A549 (cell line): ENCODE data around the gene WDR45. TPM values are rescaled to one million over a fixed set of nuclear protein-coding genes. Genes with fewer than 3 reads are reported as not detected.
A peak's percentile ranks its signal among the peaks of the same experiment; 100 is the strongest.

Experiments
- ATAC-seq, 2 experiments: fragments of 200-7000 bp in 1 of 2; fragments of >200 bp in 1 of 2; cut with Nextera tagmentation in 1 of 2; cut with Tn5 transposase in 1 of 2; 3 replicates each; pipeline versions ENCODE4 v1.8.0 to v1.9.1; 2018 to 2020; ENCODE audit warnings: mild to moderate bottlenecking in 1 of 2, moderate library complexity in 1 of 2
- CTCF ChIA-PET: fragments of 300-600 bp; sonication (Branson Sonifier 250); formaldehyde crosslinking; extraction: SDS; loops from one replicate; lab custom pipeline; 2021; ENCODE audit warnings: antibody characterized with exemption, inconsistent platforms; lab: Yijun Ruan, JAX
- POLR2A ChIA-PET: fragments of 350-600 bp; formaldehyde crosslinking; extraction: SDS; loops from one replicate; lab custom pipeline; 2021; ENCODE audit warnings: antibody characterized with exemption, inconsistent platforms; lab: Yijun Ruan, JAX
- DNase-seq, 2 experiments: peaks; one replicate each; pipeline versions ENCODE4 v3.0.0 to v3.0.0-alpha.2; 2011 to 2016; ENCODE audit warnings: low read depth in 1 of 2, low spot score in 1 of 2
- FAIRE-seq: peaks from 2 replicates; lab custom pipeline; 2011; peaks lifted over from hg19 to GRCh38; lab: Jason Lieb, UNC
- H3K27ac ChIP-seq, 2 experiments: fragments of >200 bp; sonication (Bioruptor Twin); formaldehyde crosslinking; 3 replicates each; pipeline ENCODE4 v1.5.1; 2016 to 2017
- H3K4me1 ChIP-seq: fragments of >200 bp; sonication (Bioruptor Twin); formaldehyde crosslinking; 3 replicates; pipeline ENCODE4 v1.6.1; 2016
- H3K4me2 ChIP-seq: fragments of >200 bp; sonication (Bioruptor Twin); formaldehyde crosslinking; 3 replicates; pipeline ENCODE4 v1.6.1; 2016
- H3K4me3 ChIP-seq: fragments of >200 bp; sonication (Bioruptor Twin); formaldehyde crosslinking; 3 replicates; pipeline ENCODE4 v1.5.1; 2016
- H3K9me3 ChIP-seq: fragments of >200 bp; sonication (Bioruptor Twin); formaldehyde crosslinking; 3 replicates; pipeline ENCODE4 v1.6.1; 2016
- CBX2 ChIP-seq: fragments of 200-600 bp; sonication (generic); IDR thresholded peaks from 2 replicates; pipeline ENCODE4 v1.6.1; 2016; ENCODE audit warnings: low read depth, mild to moderate bottlenecking, borderline replicate concordance
- CHD4 ChIP-seq: fragments of 200-600 bp; sonication (generic); IDR thresholded peaks from 2 replicates; pipeline ENCODE4 v1.6.1; 2016; ENCODE audit warnings: antibody characterized with exemption, mild to moderate bottlenecking, borderline replicate concordance
- EHF ChIP-seq: fragments of 250-450 bp; sonication (Bioruptor Pico); IDR thresholded peaks from 2 replicates; pipeline ENCODE4 v1.5.0; 2020; ENCODE audit warnings: mild to moderate bottlenecking
- EHMT2 ChIP-seq: fragments of 200-600 bp; sonication (generic); IDR thresholded peaks from 2 replicates; pipeline ENCODE4 v1.6.1; 2016; ENCODE audit warnings: antibody characterized with exemption, low read depth, mild to moderate bottlenecking, moderate library complexity
- EP300 ChIP-seq, 2 experiments: fragments of >200 bp; sonication (Bioruptor Twin); formaldehyde crosslinking; IDR thresholded peaks; 2 replicates in 1 of 2; 3 replicates in 1 of 2; pipeline ENCODE4 v1.6.1; 2016 to 2017
- FOXS1 ChIP-seq: fragments of 250-450 bp; sonication (Bioruptor Pico); IDR thresholded peaks from 2 replicates; pipeline ENCODE4 v1.5.0; 2020; ENCODE audit warnings: mild to moderate bottlenecking, moderate library complexity
- GATA3 ChIP-seq: IDR thresholded peaks from 2 replicates; pipeline ENCODE4 v1.6.1; 2012; ENCODE audit warnings: borderline replicate concordance
- HDAC2 ChIP-seq: fragments of 200-600 bp; sonication (generic); IDR thresholded peaks from 2 replicates; pipeline ENCODE4 v1.6.1; 2016
- HEYL ChIP-seq: fragments of 250-450 bp; sonication (Bioruptor Pico); IDR thresholded peaks from 2 replicates; pipeline ENCODE4 v1.8.0; 2021; ENCODE audit warnings: mild to moderate bottlenecking, moderate library complexity
- HMGXB4 ChIP-seq: fragments of 250-450 bp; sonication (Bioruptor Pico); IDR thresholded peaks from 2 replicates; pipeline ENCODE4 v1.5.0; 2021; ENCODE audit warnings: mild to moderate bottlenecking, moderate library complexity, borderline replicate concordance
- HOXA7 ChIP-seq: fragments of 250-450 bp; sonication (Bioruptor Pico); IDR thresholded peaks from 2 replicates; pipeline ENCODE4 v1.5.0; 2020; ENCODE audit warnings: mild to moderate bottlenecking, moderate library complexity
- HOXB13 ChIP-seq: fragments of 250-450 bp; sonication (Bioruptor Pico); IDR thresholded peaks from 2 replicates; pipeline ENCODE4 v1.5.0; 2020; ENCODE audit warnings: low read depth, mild to moderate bottlenecking, moderate library complexity
- HOXB5 ChIP-seq: fragments of 250-450 bp; sonication (Bioruptor Pico); IDR thresholded peaks from 2 replicates; pipeline ENCODE4 v1.5.0; 2020; ENCODE audit warnings: mild to moderate bottlenecking, moderate library complexity
- JUN ChIP-seq, 2 experiments: fragments of >200 bp; sonication (Bioruptor Twin); formaldehyde crosslinking; IDR thresholded peaks; 2 replicates in 1 of 2; 3 replicates in 1 of 2; pipeline ENCODE4 v1.6.1; 2016 to 2017
- JUNB ChIP-seq: fragments of >200 bp; sonication (Bioruptor Twin); formaldehyde crosslinking; IDR thresholded peaks from 2 replicates; pipeline ENCODE4 v1.6.1; 2016
- NR3C1 ChIP-seq: fragments of >200 bp; sonication (Bioruptor Twin); formaldehyde crosslinking; IDR thresholded peaks from 3 replicates; pipeline ENCODE4 v1.6.1; 2017
- POLR2A ChIP-seq: IDR thresholded peaks from 2 replicates; pipeline ENCODE4 v1.6.1; 2012; ENCODE audit warnings: mild to moderate bottlenecking, low read length
- RAD21 ChIP-seq, 2 experiments: fragments of >200 bp in 1 of 2; sonication (Bioruptor Twin) in 1 of 2; formaldehyde crosslinking in 1 of 2; IDR thresholded peaks in 1 of 2; conservative IDR thresholded peaks in 1 of 2; 2 replicates in 1 of 2; 3 replicates in 1 of 2; pipeline ENCODE4 v1.6.1; 2012 to 2018; ENCODE audit warnings: inconsistent platforms in 1 of 2
- RARB ChIP-seq: fragments of 250-450 bp; sonication (Bioruptor Pico); IDR thresholded peaks from 2 replicates; pipeline ENCODE4 v1.8.0; 2021; ENCODE audit warnings: mild to moderate bottlenecking, moderate library complexity
- RCOR1 ChIP-seq: fragments of 150-350 bp; IDR thresholded peaks from 2 replicates; pipeline ENCODE4 v1.6.1; 2014; ENCODE audit warnings: antibody characterized with exemption, low read length, low read depth
- RNF2 ChIP-seq: fragments of 200-600 bp; sonication (generic); IDR thresholded peaks from 2 replicates; pipeline ENCODE4 v1.6.1; 2016; ENCODE audit warnings: low read depth, mild to moderate bottlenecking, antibody characterized with exemption, moderate library complexity, borderline replicate concordance
- SMC3 ChIP-seq: fragments of >200 bp; sonication (Bioruptor Twin); formaldehyde crosslinking; IDR thresholded peaks from 3 replicates; pipeline ENCODE4 v1.6.1; 2018; ENCODE audit warnings: inconsistent platforms
- SREBF2 ChIP-seq: fragments of 450-650 bp; IDR thresholded peaks from 2 replicates; pipeline ENCODE4 v1.6.1; 2014; ENCODE audit warnings: mild to moderate bottlenecking, moderate library complexity
- TFCP2L1 ChIP-seq: fragments of 250-450 bp; sonication (Bioruptor Pico); IDR thresholded peaks from 2 replicates; pipeline ENCODE4 v1.5.0; 2021; ENCODE audit warnings: mild to moderate bottlenecking
- USF2 ChIP-seq: fragments of 450-650 bp; IDR thresholded peaks from 2 replicates; pipeline ENCODE4 v1.6.1; 2014; ENCODE audit warnings: antibody characterized with exemption
- ZC3H11A ChIP-seq: fragments of 450-650 bp; IDR thresholded peaks from 2 replicates; pipeline ENCODE4 v1.6.1; 2014; ENCODE audit warnings: antibody characterized with exemption, mild to moderate bottlenecking
- ZFP36 ChIP-seq: fragments of 450-650 bp; IDR thresholded peaks from 2 replicates; pipeline ENCODE4 v1.6.1; 2014; ENCODE audit warnings: borderline replicate concordance; ENCODE audit not compliant: partially characterized antibody
- WGBS: methylation state at CpG from one replicate; pipeline ENCODE4 v1.1.6; 2017; ENCODE audit errors: missing lambda C conversion rate; 5-methylcytosine and 5-hydroxymethylcytosine counted together
- polyA plus RNA-seq, 4 experiments: library from polyadenylated mRNA; depleted of rRNA in 3 of 4; stranded (reverse); fragments of >200 nt; fragmentation: RNase III in 1 of 4; extraction: RNeasy Plus Mini Kit Qiagen cat#74134 plus additional on column Dnase treatment in 1 of 4; gene quantifications; 2 replicates in 3 of 4; 3 replicates in 1 of 4; pipeline ENCODE4 v1.2.3, GENCODE V29; 2011 to 2017
- TF ChIP-seq, protein P1 (sequence below): fragments of 150-350 bp; IDR thresholded peaks from 2 replicates; pipeline ENCODE4 v1.6.1; 2014; ENCODE audit warnings: low read depth, mild to moderate bottlenecking, low read length

WDR45 gene
- polyA plus RNA-seq, 2 of the 4 experiments (the other 2 are of a cell fraction): 37.7 to 55.5 TPM

DNA sequence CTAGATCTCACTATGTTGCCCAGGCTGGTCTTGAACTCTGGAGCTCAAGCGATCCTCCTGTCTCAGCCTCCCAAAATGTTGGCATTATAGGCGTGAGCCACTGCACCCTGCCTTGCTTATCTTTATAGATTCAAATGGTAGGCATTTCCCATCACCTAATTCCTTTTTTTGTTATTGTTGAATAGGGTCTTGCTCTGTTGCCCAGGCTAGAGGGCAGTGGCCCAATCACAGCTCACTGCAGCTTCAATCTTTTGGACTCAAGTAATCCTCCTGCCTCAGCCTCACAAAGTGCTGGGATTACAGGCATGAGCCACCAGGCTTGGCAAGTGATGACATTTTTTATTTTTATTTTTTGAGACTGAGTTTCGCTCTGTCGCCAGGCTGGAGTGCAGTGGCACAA lies 16.7 kb upstream of the WDR45 start:
- no peak for FAIRE-seq

GRCh38 chrX:49089553-49089952 lies 9.9 kb upstream of the WDR45 start:
- Histone ChIP-seq H3K4me1 (no peaks in the 10 kb centered on the region), H3K9me3 (no peaks in the 10 kb centered on the region), H3K4me3 (no peak overlapping the region)
- TF ChIP-seq GATA3 (no peak), FOXS1 (CRISPR knock-in tag) (no peak), ZFP36 (no peak), HOXB5 (CRISPR knock-in tag) (no peak), HDAC2 (no peak), RAD21 (conservative IDR thresholded peaks at IDR 0.05 in 1 of 2, IDR thresholded peaks at IDR 0.05 in 1 of 2) (no peak), SREBF2 (no peak), USF2 (no peak), ZC3H11A (no peak), NR3C1 (no peak), RNF2 (no peak), JUNB (no peak)
- TF ChIP-seq, protein P1, sequence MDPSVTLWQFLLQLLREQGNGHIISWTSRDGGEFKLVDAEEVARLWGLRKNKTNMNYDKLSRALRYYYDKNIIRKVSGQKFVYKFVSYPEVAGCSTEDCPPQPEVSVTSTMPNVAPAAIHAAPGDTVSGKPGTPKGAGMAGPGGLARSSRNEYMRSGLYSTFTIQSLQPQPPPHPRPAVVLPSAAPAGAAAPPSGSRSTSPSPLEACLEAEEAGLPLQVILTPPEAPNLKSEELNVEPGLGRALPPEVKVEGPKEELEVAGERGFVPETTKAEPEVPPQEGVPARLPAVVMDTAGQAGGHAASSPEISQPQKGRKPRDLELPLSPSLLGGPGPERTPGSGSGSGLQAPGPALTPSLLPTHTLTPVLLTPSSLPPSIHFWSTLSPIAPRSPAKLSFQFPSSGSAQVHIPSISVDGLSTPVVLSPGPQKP: no peak
- TF ChIP-seq, all 56 proteins: peak for 0
- DNase-seq (no peak), FAIRE-seq (no peak), ATAC-seq (no peak)
- no peak overlapping the region for H3K4me2 ChIP-seq
- POLR2A ChIA-PET: no interaction called here
- CTCF ChIA-PET: interaction anchor here (0.8 to 2.4 kb wide), 4 partner anchors 9 to 17 kb away, joined by 3 to 10 read pairs (median 4); no protein-coding TSS in a partner anchor
- H3K27ac ChIP-seq: no peak overlapping the region
- 76% methylated on average over 4 of the region's 4 CpGs for WGBS

More for the DNA sequence above, 16.7 kb upstream of the WDR45 start:
- Histone ChIP-seq H3K4me3 (no peak overlapping the region), H3K9me3 (no peaks in the 10 kb centered on the region), H3K4me2 (no peak overlapping the region), H3K4me1 (0 out of 3 replicates have a peak, but pooled peaks cover 4% of the 10 kb centered on the region), H3K27ac (no peak overlapping the region)
- TF ChIP-seq RAD21 (conservative IDR thresholded peaks at IDR 0.05 in 1 of 2, IDR thresholded peaks at IDR 0.05 in 1 of 2): no peak
- TF ChIP-seq RARB: no peak
- no peak for TF ChIP-seq TFCP2L1 (CRISPR knock-in tag)
- no peak for TF ChIP-seq EP300 (IDR thresholded peaks at IDR 0.05)
- no peak for TF ChIP-seq CBX2
- TF ChIP-seq CHD4: no peak
- ChIA-PET CTCF (no interaction called here), POLR2A (no interaction called here)
- ATAC-seq: no peak
- DNase-seq: no peak
- WGBS: 99% methylated on average over 4 of the region's 4 CpGs

GRCh38 chrX:49082271-49082871 lies 2.7 kb upstream of the WDR45 start:
- Histone ChIP-seq H3K4me3 (no peak overlapping the region), H3K4me2 (no peak overlapping the region), H3K9me3 (no peaks in the 10 kb centered on the region), H3K27ac (no peak overlapping the region), H3K4me1 (0 out of 3 replicates have a peak, but pooled peaks cover 2% of the 10 kb centered on the region)
- DNase-seq: no peak
- FAIRE-seq: peak; percentile 74
- TF ChIP-seq POLR2A: no peak
- TF ChIP-seq RAD21 (conservative IDR thresholded peaks at IDR 0.05 in 1 of 2, IDR thresholded peaks at IDR 0.05 in 1 of 2): no peak
- no peak for TF ChIP-seq NR3C1
- TF ChIP-seq, protein P1: no peak
- no peak for TF ChIP-seq RARB
- no peak for TF ChIP-seq HOXB13
- TF ChIP-seq EHMT2: no peak
- no peak for TF ChIP-seq RCOR1
- TF ChIP-seq SMC3: no peak
- TF ChIP-seq HOXA7 (CRISPR knock-in tag): no peak
- no peak for TF ChIP-seq EHF (CRISPR knock-in tag)
- TF ChIP-seq JUN (IDR thresholded peaks at IDR 0.05): no peak
- no peak for TF ChIP-seq HEYL (CRISPR knock-in tag)
- TF ChIP-seq HMGXB4 (CRISPR knock-in tag): no peak
- CTCF ChIA-PET: no interaction called here
- POLR2A ChIA-PET: no interaction called here
- ATAC-seq: no peak
- WGBS: 91% methylated on average over 4 of the region's 4 CpGs
